Liver (tissue), 3 donors: ENCODE results near the gene NCOR2.

ENCODE experiments used
- CTCF ChIP-seq: fragments of 150-350 bp; IDR thresholded peaks from 2 replicates; pipeline ENCODE4 v1.5.1; 2017; ENCODE audit warnings: improper control_type of control experiment, low read depth, low read length; ENCODE audit not compliant: missing input control
- FOXA1 ChIP-seq: IDR thresholded peaks from 2 replicates; pipeline ENCODE4 v1.6.1; 2016; ENCODE audit warnings: antibody characterized with exemption
- GABPA ChIP-seq, 2 donors: IDR thresholded peaks in 1 of 2; conservative IDR thresholded peaks in 1 of 2; 2 replicates each; pipeline ENCODE4 v1.6.1; 2016; ENCODE audit warnings: antibody characterized with exemption in 2 of 2, mild to moderate bottlenecking in 1 of 2, moderate library complexity in 1 of 2
- HNF4A ChIP-seq, 2 donors: conservative IDR thresholded peaks; 2 replicates each; pipeline ENCODE4 v1.6.1; 2016; ENCODE audit warnings: antibody characterized with exemption in 2 of 2, mild to moderate bottlenecking in 2 of 2
- JUND ChIP-seq, 2 donors: IDR thresholded peaks; 2 replicates each; pipeline ENCODE4 v1.6.1; 2016; ENCODE audit warnings: antibody characterized with exemption in 2 of 2
- RAD21 ChIP-seq, 2 donors: IDR thresholded peaks; 2 replicates each; pipeline ENCODE4 v1.6.1; 2016; ENCODE audit warnings: antibody characterized with exemption in 2 of 2, mild to moderate bottlenecking in 2 of 2
- RXRA ChIP-seq, 2 donors: IDR thresholded peaks; 2 replicates each; pipeline ENCODE4 v1.6.1; 2017 to 2018; ENCODE audit warnings: antibody characterized with exemption in 2 of 2, mild to moderate bottlenecking in 1 of 2
- SP1 ChIP-seq: IDR thresholded peaks from 2 replicates; pipeline ENCODE4 v1.6.1; 2018; ENCODE audit warnings: antibody characterized with exemption, mild to moderate bottlenecking
- TAF1 ChIP-seq: conservative IDR thresholded peaks from 2 replicates; pipeline ENCODE4 v1.6.1; 2016; ENCODE audit warnings: antibody characterized with exemption, mild to moderate bottlenecking
- YY1 ChIP-seq: IDR thresholded peaks from 2 replicates; pipeline ENCODE4 v1.6.1; 2016; ENCODE audit warnings: antibody characterized with exemption, mild to moderate bottlenecking
- ZBTB33 ChIP-seq: IDR thresholded peaks from 2 replicates; pipeline ENCODE4 v1.6.1; 2016; ENCODE audit warnings: antibody characterized with exemption
- TF ChIP-seq, protein P1 (sequence below): IDR thresholded peaks from 2 replicates; pipeline ENCODE4 v1.6.1; 2016; ENCODE audit warnings: antibody characterized with exemption, mild to moderate bottlenecking
- TF ChIP-seq, protein P2 (sequence below): IDR thresholded peaks from 2 replicates; pipeline ENCODE4 v1.6.1; 2016; ENCODE audit warnings: antibody characterized with exemption
- donor health status: healthy.
- donor health status: healthy.

GRCh38 chr12:124561231-124561630, 6.2 kb downstream of the NCOR2 start:
- TF ChIP-seq TAF1 (no peak), CTCF (no peak), ZBTB33 (no peak), YY1 (no peak), JUND (IDR thresholded peaks at IDR 0.05) (no peak), SP1 (no peak), HNF4A (conservative IDR thresholded peaks at IDR 0.05) (no peak), FOXA1 (no peak), RAD21 (IDR thresholded peaks at IDR 0.05) (no peak), GABPA (IDR thresholded peaks at IDR 0.05 in 1 of 2, conservative IDR thresholded peaks at IDR 0.05 in 1 of 2) (no peak), RXRA (IDR thresholded peaks at IDR 0.05) (no peak)
- TF ChIP-seq, protein P1, sequence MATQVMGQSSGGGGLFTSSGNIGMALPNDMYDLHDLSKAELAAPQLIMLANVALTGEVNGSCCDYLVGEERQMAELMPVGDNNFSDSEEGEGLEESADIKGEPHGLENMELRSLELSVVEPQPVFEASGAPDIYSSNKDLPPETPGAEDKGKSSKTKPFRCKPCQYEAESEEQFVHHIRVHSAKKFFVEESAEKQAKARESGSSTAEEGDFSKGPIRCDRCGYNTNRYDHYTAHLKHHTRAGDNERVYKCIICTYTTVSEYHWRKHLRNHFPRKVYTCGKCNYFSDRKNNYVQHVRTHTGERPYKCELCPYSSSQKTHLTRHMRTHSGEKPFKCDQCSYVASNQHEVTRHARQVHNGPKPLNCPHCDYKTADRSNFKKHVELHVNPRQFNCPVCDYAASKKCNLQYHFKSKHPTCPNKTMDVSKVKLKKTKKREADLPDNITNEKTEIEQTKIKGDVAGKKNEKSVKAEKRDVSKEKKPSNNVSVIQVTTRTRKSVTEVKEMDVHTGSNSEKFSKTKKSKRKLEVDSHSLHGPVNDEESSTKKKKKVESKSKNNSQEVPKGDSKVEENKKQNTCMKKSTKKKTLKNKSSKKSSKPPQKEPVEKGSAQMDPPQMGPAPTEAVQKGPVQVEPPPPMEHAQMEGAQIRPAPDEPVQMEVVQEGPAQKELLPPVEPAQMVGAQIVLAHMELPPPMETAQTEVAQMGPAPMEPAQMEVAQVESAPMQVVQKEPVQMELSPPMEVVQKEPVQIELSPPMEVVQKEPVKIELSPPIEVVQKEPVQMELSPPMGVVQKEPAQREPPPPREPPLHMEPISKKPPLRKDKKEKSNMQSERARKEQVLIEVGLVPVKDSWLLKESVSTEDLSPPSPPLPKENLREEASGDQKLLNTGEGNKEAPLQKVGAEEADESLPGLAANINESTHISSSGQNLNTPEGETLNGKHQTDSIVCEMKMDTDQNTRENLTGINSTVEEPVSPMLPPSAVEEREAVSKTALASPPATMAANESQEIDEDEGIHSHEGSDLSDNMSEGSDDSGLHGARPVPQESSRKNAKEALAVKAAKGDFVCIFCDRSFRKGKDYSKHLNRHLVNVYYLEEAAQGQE = no peak
- TF ChIP-seq, protein P2, sequence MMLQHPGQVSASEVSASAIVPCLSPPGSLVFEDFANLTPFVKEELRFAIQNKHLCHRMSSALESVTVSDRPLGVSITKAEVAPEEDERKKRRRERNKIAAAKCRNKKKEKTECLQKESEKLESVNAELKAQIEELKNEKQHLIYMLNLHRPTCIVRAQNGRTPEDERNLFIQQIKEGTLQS = no peak
